NCI-H2171 (cell line): ENCODE measurements around the gene ORC1.

Experiments
- DNase-seq: peaks from one replicate; lab custom pipeline; 2025; lab: John Stamatoyannopoulos, UW

Gene ORC1

DNA sequence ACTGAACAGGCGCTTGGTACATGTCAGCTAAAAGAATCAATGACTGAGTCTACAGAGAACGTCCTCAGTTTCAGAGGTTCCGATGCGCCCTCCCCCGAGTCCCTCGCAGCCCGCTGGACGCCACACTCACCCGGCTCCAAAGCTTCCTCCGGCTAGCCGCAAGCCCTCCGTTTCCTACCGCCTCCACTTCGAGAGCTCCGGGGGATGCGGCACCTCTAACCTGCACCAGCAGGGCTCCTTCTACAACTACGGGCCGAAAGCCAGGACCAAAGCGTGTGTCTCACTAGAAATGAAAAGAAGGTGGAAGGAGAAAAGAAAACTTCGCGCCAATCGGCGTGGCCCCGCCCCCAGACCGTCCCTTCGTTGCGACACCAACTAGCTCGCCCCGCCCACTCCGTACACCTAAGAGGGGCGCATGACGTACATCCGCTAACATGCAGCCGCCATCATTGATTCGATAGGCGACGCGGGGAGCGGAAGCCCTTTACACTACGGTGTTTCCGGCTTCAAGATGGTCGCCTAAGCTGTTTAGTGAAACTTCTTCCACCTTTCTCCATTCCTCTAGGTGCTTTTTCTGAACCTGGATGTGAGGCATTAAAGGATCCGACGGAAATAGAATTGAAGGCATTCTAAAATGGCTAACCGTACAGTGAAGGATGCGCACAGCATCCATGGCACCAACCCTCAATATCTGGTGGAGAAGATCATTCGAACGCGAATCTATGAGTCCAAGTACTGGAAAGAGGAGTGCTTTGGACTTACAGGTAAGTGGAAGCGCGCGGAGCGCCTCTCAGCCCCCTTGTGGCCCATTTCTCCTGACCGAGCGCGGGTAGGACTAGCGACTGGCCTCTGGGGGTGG lies at the start of gene ORC1, which contains the start of gene PRPF38A:
Gene ORC1 (minus strand): TSS at position 308 of the 859 bp plus-strand sequence. CDS start 2,200 bp downstream, outside the sequence.
Gene PRPF38A (plus strand): TSS at position 487 of the 859 bp plus-strand sequence. CDS start 148 bp downstream, at position 635.
- peak; percentile 99 for DNase-seq

DNA sequence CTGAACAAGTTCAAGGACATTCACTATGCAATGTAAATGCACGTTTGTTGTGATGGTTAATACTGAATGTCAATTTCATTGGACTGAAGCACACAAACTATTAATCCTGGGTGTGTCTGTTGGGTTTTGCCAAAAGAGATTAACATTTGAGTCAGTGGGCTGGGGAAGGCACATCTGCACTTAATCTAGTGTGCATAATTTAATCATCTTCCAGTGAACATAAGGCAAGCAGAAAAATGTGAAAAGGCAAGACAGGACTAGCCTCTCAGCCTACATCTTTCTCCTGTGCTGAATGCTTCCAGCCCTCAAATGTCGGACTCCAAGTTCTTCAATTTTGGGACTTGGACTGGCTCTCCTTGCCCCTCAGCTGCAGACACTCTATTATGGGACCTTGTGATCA lies 40.2 kb upstream of the ORC1 start:
- no peak for DNase-seq

- DNase-seq, result no peak
Measured at GRCh38 chr1:52439976-52440375, 35.8 kb upstream of the ORC1 start.

DNA sequence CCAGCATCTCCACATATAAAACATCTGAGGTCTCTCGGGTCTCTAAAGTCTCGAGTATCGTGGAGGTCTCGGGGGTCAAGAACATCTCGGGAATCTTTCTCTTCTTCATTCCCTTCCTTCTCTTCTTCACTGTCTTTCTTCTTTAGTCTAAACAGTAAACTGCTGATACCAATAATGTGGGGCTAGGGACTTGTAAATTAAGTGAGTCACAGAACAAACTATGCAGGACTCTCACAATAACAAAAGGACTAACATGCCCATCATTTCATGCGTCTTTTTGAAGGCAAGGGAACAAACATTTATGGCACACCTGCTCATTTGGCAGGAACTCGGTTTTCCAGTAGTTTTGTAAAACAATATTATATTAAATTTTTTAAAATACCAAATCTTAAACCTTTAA lies 32.6 kb upstream of the ORC1 start:
- no peak for DNase-seq

DNA sequence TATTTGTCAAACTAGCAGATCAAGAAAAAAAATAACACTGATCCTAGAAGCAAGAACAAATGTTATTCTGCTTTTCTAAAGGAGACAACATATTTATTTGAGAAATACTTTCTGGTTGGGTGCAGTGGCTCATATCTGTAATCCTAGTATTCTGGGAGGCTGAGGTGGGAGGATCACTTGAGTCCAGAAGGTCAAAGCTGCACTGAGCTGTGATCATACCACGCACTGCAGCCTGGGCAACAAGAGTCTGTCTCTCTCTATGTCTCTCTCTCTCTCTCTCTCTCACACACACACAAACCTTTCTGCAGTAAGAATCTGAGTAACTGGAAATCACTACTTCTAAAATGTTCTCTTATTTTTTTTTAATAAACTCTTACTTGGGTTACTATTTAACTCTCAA lies 31.4 kb upstream of the ORC1 start:
- DNase-seq, result no peak

- no peak for DNase-seq
Measured at GRCh38 chr1:52435211-52435610, 31.0 kb upstream of the ORC1 start.

DNA sequence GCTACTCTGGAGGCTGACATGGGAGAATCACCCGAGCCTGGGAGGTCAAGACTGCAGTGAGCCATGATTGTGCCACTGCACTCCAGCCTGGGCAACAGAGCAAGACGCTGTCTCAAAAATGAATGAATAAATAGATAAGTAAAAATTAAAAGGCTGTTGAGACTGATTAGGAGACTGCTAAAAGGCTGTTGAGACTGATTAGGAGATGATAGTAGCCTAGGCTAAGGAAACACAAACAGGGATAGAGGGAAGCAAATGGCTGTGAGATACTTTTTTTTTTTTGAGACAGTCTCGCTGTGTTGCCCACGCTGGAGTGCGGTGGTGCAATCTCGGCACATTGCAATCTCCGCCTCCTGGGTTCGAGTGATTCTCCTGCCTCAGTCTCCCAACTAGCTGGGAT lies 28.6 kb upstream of the ORC1 start:
- DNase-seq, result no peak

- no peak for DNase-seq
Measured at GRCh38 chr1:52427152-52427551, 22.9 kb upstream of the ORC1 start.

GRCh38 chr1:52426371-52426770 lies 22.1 kb upstream of the ORC1 start:
- no peak for DNase-seq

DNA sequence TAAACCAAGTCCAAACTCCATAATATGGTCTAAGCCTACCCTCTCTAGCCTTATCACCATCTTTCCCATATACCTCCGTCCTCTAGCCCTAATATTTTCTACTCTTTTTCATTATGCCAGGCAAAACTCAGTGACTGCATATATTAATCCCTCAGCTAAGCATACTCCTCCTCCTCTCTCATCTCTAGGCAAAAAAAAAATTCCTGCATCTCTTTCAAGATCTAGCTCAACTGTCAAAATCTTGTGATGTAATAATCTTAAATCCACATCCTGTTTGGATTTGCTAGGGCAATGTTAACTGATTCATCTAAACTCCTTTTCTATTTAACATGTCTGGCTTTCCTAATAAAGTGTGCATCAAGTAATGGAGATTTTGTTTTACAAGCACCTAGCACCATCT lies 20.6 kb upstream of the ORC1 start:
- no peak for DNase-seq

GRCh38 chr1:52424231-52424636 lies 20.0 kb upstream of the ORC1 start:
- no peak for DNase-seq

DNA sequence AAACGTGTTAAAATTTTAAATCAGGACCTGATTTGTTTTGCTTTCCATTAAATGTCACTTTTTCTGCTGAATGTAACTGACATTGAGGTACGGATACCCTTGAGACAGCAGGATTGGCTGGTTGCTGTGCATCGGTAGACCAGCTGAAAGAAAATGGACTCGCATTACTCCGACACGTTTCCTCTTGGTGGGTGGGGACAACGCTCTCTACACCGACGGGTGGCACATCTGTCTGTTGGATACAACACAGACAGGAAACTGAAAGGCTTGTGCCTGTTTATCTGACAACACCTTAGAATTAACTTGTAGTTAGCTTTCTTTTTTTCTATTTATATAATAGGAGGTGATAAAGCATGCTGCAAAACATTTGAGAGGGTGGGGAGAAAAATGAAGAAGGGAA lies 19.5 kb upstream of the ORC1 start:
- DNase-seq, result no peak

- no peak for DNase-seq
Measured at GRCh38 chr1:52423055-52423454, 18.8 kb upstream of the ORC1 start.

DNA sequence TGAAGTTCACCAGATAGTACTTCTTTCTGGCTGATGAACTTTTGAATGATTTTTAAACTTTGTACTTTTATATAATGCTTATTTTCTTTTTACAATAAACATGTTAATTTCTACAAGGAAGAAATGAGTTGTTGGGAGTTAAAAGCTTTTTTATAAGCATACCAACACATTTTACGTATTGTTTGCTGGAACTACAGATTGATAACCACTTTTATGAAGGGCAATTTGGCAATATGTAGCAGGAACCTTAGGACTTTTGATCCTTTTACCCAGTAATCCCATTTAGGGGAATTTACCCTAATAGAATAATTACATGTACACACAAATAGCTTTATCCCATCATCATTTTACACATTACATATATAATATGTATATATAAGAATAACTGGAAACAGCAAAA lies 16.5 kb upstream of the ORC1 start:
- DNase-seq, result no peak

GRCh38 chr1:52416811-52417210 lies 12.6 kb upstream of the ORC1 start:
- DNase-seq, result no peak

GRCh38 chr1:52414942-52415341 lies 10.7 kb upstream of the ORC1 start:
- no peak for DNase-seq

DNA sequence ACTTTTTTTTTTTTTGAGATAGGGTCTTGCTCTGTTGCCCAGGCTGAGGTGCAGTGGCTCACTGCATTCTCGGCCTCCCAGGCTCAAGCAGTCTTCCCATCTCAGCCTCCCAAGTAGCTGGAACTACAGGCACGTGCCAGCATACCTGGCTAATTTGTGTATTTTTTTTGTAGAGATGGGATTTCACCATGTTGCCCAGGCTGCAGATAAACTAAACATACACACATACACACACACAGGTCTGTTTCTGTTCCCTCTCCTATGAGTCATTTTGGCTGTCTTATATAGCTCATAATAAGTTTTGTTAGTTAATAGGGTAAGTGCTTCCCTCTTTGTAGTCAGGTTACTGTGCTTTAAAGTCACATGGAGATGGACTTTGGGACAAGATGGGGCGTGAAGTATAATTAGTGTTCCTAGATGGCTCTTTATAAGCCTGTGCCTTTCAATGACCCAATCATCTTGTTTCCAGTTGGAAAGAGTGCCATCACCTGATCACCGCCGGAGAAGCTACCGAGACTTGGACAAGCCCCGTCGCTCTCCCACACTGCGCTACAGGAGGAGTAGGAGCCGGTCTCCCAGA lies 9.3 kb upstream of the ORC1 start:
- DNase-seq, result no peak

GRCh38 chr1:52404975-52405338 lies 734 bp upstream of the ORC1 start:
- DNase-seq, result no peak

GRCh38 chr1:52403566-52404115 lies 582 bp downstream of the ORC1 start:
- peak; percentile 32 for DNase-seq

DNA sequence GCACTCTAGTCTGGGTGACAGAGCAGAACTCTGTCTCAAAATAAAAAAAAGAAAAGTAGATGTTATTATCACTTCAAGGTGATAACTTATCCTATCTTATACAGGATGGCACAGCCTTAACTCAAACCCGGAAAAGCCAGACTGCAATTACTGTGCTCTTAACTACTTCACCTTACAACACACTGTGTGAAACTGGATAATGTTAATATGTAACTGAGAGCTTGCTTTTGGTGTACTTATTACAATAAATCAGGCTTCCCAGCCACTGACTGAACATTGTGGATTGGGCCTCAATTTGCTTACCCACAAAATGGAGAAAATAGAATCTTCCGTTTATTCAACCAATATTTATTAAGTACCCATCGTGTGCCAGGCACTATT lies 1.4 kb downstream of the ORC1 start:
- no peak for DNase-seq

DNA sequence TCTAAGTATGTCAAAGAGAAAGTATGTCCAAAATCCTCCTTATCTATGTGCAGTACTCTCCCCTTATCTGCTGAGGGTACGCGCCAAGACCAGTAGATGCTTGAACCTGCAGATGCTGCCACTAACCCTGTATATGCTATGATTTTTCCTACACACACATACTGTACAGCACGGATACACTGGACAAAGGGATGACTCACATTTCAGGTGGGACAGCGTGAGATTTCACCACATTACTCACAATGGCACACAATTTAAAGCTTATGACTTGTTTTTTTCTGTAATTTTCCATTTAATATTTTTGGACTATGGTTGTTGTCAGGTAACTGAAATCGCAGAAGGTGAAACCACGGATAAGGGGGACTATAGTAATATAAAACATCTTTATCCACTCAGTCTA lies 4.1 kb downstream of the ORC1 start:
- no peak for DNase-seq

- DNase-seq, result no peak
Measured at GRCh38 chr1:52399629-52400028, 4.6 kb downstream of the ORC1 start.

GRCh38 chr1:52393174-52393573 lies 11.0 kb downstream of the ORC1 start:
- no peak for DNase-seq
